ENCODE data around the gene IQUB. TPM values are rescaled to one million over a fixed set of nuclear protein-coding genes. Genes with fewer than 3 reads are reported as not detected.

Gene IQUB
- 0.04 to 0.09 TPM (median 0.05 TPM) in 3 replicates for polyA plus RNA-seq
- polyA plus RNA-seq (2011; ENCODE audit: low read depth), result not detected
- 0.05 and 0.17 TPM in 2 replicates for polyA plus RNA-seq (2011; cell fraction: cytosol; rRNA removed)
- 0.12 and 0.14 TPM in 2 replicates for polyA plus RNA-seq (2011; cell fraction: nucleus; rRNA removed)
- 0.05 and 0.14 TPM in 2 replicates for polyA plus RNA-seq (2012; ENCODE audit: low replicate concordance)
- 0.07 to 0.19 TPM in 2 of 3 replicates, not detected in the other for polyA minus RNA-seq
- not detected for polyA minus RNA-seq (2011; cell fraction: cytosol; rRNA and poly(A)+ RNA removed)
- polyA minus RNA-seq (2011; cell fraction: nucleus; rRNA and poly(A)+ RNA removed), result 0.11 and 0.16 TPM in 2 replicates

DNA sequence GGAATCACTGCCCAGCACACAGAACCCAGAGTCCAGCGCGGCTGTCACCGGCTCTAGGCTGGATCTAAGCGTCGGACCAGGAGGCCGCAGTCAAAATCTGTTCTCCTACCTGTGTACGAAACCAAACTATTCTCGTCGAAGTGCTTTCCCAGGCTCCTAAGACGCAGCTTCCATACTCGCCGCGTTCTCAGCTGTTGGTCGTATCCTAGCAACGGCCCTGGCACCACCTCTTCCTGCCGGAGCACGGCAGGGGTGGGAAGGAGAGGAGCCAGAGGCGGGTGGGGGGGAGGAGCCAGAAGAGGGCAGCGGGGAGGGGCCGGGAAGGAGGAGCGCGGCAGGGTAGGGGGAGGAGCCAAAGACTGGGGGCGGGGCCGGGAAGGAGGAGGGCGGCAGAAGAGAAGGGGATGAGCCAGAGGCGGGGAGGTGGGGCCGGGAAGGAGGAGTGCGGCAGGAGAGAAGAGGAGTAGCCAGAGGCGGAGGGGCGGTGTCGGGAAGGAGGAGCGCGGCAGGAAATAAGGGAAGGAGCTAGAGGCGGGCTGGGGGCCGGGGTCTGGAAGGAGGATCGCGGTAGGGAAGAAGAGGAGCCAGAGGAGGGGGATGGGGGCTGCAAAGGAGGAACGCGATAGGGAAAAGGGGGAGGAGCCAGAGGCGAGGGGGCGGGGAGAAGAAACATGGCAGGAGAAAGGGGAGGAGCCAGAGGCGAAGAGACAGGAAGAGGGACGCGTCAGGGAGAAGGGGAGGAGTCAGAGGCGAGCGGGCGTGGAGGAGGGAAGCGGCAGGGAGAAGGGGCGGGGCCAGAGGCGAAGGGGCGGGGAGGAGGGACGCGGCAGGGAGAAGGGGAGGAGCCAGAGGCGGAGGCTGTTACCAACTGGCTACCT, at the start of gene IQUB:
Gene IQUB, minus strand, starts transcription at position 213 of the 878 bp plus-strand sequence. CDS start 22,255 bp downstream, outside the sequence.
- H3K9ac ChIP-seq (ENCODE audit: control insufficient read depth, extremely low read depth, insufficient read depth, low read length), result peak within 1 kb of the TSS; percentile 73
- DNase-seq (ENCODE audit: low read depth, low spot score), result peak; percentile 72
- peak within 1 kb of the TSS; percentile 97 for H2AFZ ChIP-seq (ENCODE audit: control insufficient read depth, low read length)
- no peaks in the 10 kb centered on the region for H3K9me3 ChIP-seq (ENCODE audit: control insufficient read depth, low read depth, low read length)
- H3K4me1 ChIP-seq (ENCODE audit: control insufficient read depth, extremely low read depth, insufficient read depth, low read length), result peaks cover 20% of the 10 kb centered on the region
- H3K4me3 ChIP-seq (ENCODE audit: control insufficient read depth in 2 of 3, extremely low read depth in 1 of 3, insufficient read depth in 2 of 3, low read depth in 1 of 3, low read length in 3 of 3), result peak within 1 kb of the TSS; percentile 71 to 84 (median 75)
- TF ChIP-seq, protein P1, sequence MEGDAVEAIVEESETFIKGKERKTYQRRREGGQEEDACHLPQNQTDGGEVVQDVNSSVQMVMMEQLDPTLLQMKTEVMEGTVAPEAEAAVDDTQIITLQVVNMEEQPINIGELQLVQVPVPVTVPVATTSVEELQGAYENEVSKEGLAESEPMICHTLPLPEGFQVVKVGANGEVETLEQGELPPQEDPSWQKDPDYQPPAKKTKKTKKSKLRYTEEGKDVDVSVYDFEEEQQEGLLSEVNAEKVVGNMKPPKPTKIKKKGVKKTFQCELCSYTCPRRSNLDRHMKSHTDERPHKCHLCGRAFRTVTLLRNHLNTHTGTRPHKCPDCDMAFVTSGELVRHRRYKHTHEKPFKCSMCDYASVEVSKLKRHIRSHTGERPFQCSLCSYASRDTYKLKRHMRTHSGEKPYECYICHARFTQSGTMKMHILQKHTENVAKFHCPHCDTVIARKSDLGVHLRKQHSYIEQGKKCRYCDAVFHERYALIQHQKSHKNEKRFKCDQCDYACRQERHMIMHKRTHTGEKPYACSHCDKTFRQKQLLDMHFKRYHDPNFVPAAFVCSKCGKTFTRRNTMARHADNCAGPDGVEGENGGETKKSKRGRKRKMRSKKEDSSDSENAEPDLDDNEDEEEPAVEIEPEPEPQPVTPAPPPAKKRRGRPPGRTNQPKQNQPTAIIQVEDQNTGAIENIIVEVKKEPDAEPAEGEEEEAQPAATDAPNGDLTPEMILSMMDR (optimal IDR thresholded peaks at IDR 0.05 in 1 of 3, IDR thresholded peaks at IDR 0.05 in 1 of 3, conservative IDR thresholded peaks at IDR 0.05 in 1 of 3; ENCODE audit: extremely low read depth in 1 of 3, insufficient read depth in 2 of 3, low read length in 3 of 3), result no peak
- TF ChIP-seq EZH2 (IDR thresholded peaks at IDR 0.05; ENCODE audit: low read length), result no peak
- H3K36me3 ChIP-seq (ENCODE audit: control insufficient read depth in 2 of 2, extremely low read depth in 1 of 2, insufficient read depth in 2 of 2, low read length in 2 of 2), result no peaks in the 10 kb centered on the region
- FAIRE-seq, result peak; percentile 49
- H3K4me2 ChIP-seq (ENCODE audit: control insufficient read depth, extremely low read depth, insufficient read depth, low read depth, low read length), result peak within 1 kb of the TSS; percentile 99
- H3K9me1 ChIP-seq (ENCODE audit: control insufficient read depth, extremely low read depth, insufficient read depth, low read length), result no peaks in the 10 kb centered on the region
- peak within 1 kb of the TSS; percentile 73 for H3K27ac ChIP-seq (ENCODE audit: control insufficient read depth, insufficient read depth, low read length)
- dilution Hi-C loops (cut with MboI; ENCODE audit: extremely low pct_ligation_motif_present, low sequenced_read_pairs), result no loop called here
- no peaks in the 10 kb centered on the region for H4K20me1 ChIP-seq (ENCODE audit: control insufficient read depth, extremely low read depth, insufficient read depth, low read length)
- no peaks in the 10 kb centered on the region for H3K79me2 ChIP-seq (ENCODE audit: control insufficient read depth, insufficient read depth, low read length)
- peaks cover 22% of the 10 kb centered on the region for H3K27me3 ChIP-seq (ENCODE audit: control insufficient read depth, extremely low read depth, insufficient read depth, low read length)

DNA sequence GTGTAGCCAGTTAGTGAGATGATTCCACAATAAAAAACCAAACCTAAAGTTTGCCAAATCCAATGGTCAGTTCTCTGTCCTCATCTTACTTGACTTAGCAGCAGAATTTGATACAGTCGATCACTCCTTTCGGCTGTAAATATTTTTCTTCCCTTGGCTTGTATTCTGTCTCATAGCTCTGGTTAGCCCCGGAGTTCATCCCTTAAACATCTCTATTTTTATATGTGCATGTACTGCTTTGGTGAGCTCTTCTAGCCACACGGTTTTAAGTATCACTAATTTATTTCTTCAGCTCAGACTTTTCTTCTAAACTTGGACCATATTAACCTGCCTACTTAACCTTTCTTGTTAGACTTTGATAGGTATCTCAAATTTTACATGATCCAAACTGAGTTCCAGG, 49.4 kb upstream of the IQUB start:
- Histone ChIP-seq H3K27me3 (ENCODE audit: control insufficient read depth, extremely low read depth, insufficient read depth, low read length) (no peaks in the 10 kb centered on the region), H3K4me2 (ENCODE audit: control insufficient read depth, extremely low read depth, insufficient read depth, low read depth, low read length) (no peak overlapping the region), H3K79me2 (ENCODE audit: control insufficient read depth, insufficient read depth, low read length) (no peaks in the 10 kb centered on the region), H3K9ac (ENCODE audit: control insufficient read depth, extremely low read depth, insufficient read depth, low read length) (no peak overlapping the region), H4K20me1 (ENCODE audit: control insufficient read depth, extremely low read depth, insufficient read depth, low read length) (no peaks in the 10 kb centered on the region), H3K4me1 (ENCODE audit: control insufficient read depth, extremely low read depth, insufficient read depth, low read length) (peaks cover 4% of the 10 kb centered on the region), H3K36me3 (ENCODE audit: control insufficient read depth in 2 of 2, extremely low read depth in 1 of 2, insufficient read depth in 2 of 2, low read length in 2 of 2) (no peaks in the 10 kb centered on the region), H3K9me3 (ENCODE audit: control insufficient read depth, low read depth, low read length) (no peaks in the 10 kb centered on the region), H3K4me3 (ENCODE audit: control insufficient read depth in 2 of 3, extremely low read depth in 1 of 3, insufficient read depth in 2 of 3, low read depth in 1 of 3, low read length in 3 of 3) (no peak overlapping the region), H3K9me1 (ENCODE audit: control insufficient read depth, extremely low read depth, insufficient read depth, low read length) (no peaks in the 10 kb centered on the region), H2AFZ (ENCODE audit: control insufficient read depth, low read length) (no peak overlapping the region), H3K27ac (ENCODE audit: control insufficient read depth, insufficient read depth, low read length) (no peak overlapping the region)
- TF ChIP-seq EZH2 (IDR thresholded peaks at IDR 0.05; ENCODE audit: low read length), result no peak
- TF ChIP-seq, protein P1 (optimal IDR thresholded peaks at IDR 0.05 in 1 of 3, IDR thresholded peaks at IDR 0.05 in 1 of 3, conservative IDR thresholded peaks at IDR 0.05 in 1 of 3; ENCODE audit: extremely low read depth in 1 of 3, insufficient read depth in 2 of 3, low read length in 3 of 3), result no peak
- dilution Hi-C loops (cut with MboI; ENCODE audit: extremely low pct_ligation_motif_present, low sequenced_read_pairs), result no loop called here
- FAIRE-seq (no peak), DNase-seq (ENCODE audit: low read depth, low spot score) (no peak)
